Smooth muscle cell (in vitro differentiated cells): ENCODE results near the gene LRMDA. TPM values are rescaled to one million over a fixed set of nuclear protein-coding genes. Genes with fewer than 3 reads are reported as not detected.

Experiments
- DNase-seq: peaks from one replicate; lab custom pipeline; 2025; ENCODE audit not compliant: unreplicated experiment; lab: John Stamatoyannopoulos, UW
- H2AFZ ChIP-seq: fragments of 200-600 bp; sonication (generic); 2 replicates; pipeline ENCODE4 v1.6.0; 2016; ENCODE audit warnings: antibody characterized with exemption, low read depth, mild to moderate bottlenecking
- H3F3A ChIP-seq: fragments of 200-600 bp; sonication (generic); 2 replicates; pipeline ENCODE4 v1.6.0; 2017; ENCODE audit warnings: antibody characterized with exemption, low read depth
- H3K27ac ChIP-seq: fragments of 200-600 bp; sonication (generic); 2 replicates; pipeline ENCODE4 v1.5.1; 2016; ENCODE audit warnings: low read depth, mild to moderate bottlenecking
- H3K27me3 ChIP-seq: fragments of 200-600 bp; sonication (generic); 2 replicates; pipeline ENCODE4 v1.6.1; 2016; ENCODE audit warnings: low read depth, mild to moderate bottlenecking
- H3K36me3 ChIP-seq: fragments of 200-600 bp; sonication (generic); 2 replicates; pipeline ENCODE4 v1.5.1; 2016; ENCODE audit warnings: low read depth
- H3K4me1 ChIP-seq: fragments of 200-600 bp; sonication (generic); 2 replicates; pipeline ENCODE4 v1.5.1; 2016; ENCODE audit warnings: low read depth
- H3K4me2 ChIP-seq: fragments of 200-600 bp; sonication (generic); 2 replicates; pipeline ENCODE4 v1.6.0; 2016; ENCODE audit warnings: mild to moderate bottlenecking
- H3K4me3 ChIP-seq: fragments of 200-600 bp; sonication (generic); 2 replicates; pipeline ENCODE4 v1.5.1; 2016; ENCODE audit warnings: mild to moderate bottlenecking
- H3K79me2 ChIP-seq: fragments of 200-600 bp; sonication (generic); 2 replicates; pipeline ENCODE4 v1.6.0; 2016; ENCODE audit warnings: low read depth, mild to moderate bottlenecking
- H3K9ac ChIP-seq: fragments of 200-600 bp; sonication (generic); 2 replicates; pipeline ENCODE4 v1.6.0; 2016; ENCODE audit warnings: low read depth
- H3K9me3 ChIP-seq: fragments of 200-600 bp; sonication (generic); replicated peaks from 2 replicates; pipeline ENCODE4 v1.5.1; 2016; ENCODE audit warnings: low read depth
- H4K20me1 ChIP-seq: fragments of 200-600 bp; sonication (generic); 2 replicates; pipeline ENCODE4 v1.6.0; 2016; ENCODE audit warnings: low read depth
- WGBS: methylation state at CpG from one replicate; pipeline ENCODE4 v1.1.7; 2016; ENCODE audit warnings: low lambda C conversion rate; 5-methylcytosine and 5-hydroxymethylcytosine counted together
- polyA plus RNA-seq: library from polyadenylated mRNA; unstranded; fragments of >200 nt; fragmentation: Nextera tagmentation; extraction: Ambion mirVana; gene quantifications from 2 replicates; pipeline ENCODE4 v1.2.1, GENCODE V29; 2016
- total RNA-seq: library from RNA; depleted of rRNA; stranded (reverse); fragments of >200 nt; gene quantifications from 2 replicates; pipeline ENCODE4 v1.2.3, GENCODE V29; 2014
- TF ChIP-seq, protein P1 (sequence below): fragments of 200-600 bp; sonication (generic); IDR thresholded peaks from 2 replicates; pipeline ENCODE4 v1.5.1; 2017; ENCODE audit warnings: borderline replicate concordance, mild to moderate bottlenecking, antibody characterized with exemption; ENCODE audit not compliant: insufficient read depth, poor library complexity, severe bottlenecking

The LRMDA gene
- total and polyA plus RNA-seq, 2 experiments from 2014 or later = 1.5 to 1.6 TPM

DNA sequence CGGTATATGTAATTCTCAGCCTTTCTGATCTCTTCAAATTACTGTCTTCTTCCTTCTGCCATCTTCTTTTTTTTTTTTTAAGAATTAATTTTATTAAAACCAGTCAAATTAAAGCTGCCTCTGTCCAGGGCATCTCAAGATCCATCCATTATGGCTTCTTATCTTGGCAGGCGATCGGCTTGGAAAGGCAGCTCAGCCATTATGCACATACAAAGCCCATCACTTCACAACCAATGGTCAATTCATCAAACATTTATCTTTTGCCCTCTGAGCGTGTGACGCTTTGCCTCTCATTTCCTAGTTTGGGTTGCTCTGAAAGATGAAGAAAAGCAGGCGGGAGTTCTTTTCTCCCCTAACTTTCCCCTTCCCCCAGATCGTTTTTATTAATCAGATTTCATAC lies 591.6 kb downstream of the LRMDA start:
- WGBS = 82% methylated on average over 7 of the region's 7 CpGs
- no peak overlapping the region for H3K27ac ChIP-seq
- H3K36me3 ChIP-seq = no peaks in the 10 kb centered on the region
- H2AFZ ChIP-seq = no peak overlapping the region
- DNase-seq = no peak
- no peak overlapping the region for H3K4me2 ChIP-seq
- no peaks in the 10 kb centered on the region for H3K79me2 ChIP-seq
- TF ChIP-seq, protein P1, sequence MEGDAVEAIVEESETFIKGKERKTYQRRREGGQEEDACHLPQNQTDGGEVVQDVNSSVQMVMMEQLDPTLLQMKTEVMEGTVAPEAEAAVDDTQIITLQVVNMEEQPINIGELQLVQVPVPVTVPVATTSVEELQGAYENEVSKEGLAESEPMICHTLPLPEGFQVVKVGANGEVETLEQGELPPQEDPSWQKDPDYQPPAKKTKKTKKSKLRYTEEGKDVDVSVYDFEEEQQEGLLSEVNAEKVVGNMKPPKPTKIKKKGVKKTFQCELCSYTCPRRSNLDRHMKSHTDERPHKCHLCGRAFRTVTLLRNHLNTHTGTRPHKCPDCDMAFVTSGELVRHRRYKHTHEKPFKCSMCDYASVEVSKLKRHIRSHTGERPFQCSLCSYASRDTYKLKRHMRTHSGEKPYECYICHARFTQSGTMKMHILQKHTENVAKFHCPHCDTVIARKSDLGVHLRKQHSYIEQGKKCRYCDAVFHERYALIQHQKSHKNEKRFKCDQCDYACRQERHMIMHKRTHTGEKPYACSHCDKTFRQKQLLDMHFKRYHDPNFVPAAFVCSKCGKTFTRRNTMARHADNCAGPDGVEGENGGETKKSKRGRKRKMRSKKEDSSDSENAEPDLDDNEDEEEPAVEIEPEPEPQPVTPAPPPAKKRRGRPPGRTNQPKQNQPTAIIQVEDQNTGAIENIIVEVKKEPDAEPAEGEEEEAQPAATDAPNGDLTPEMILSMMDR = no peak
- no peak overlapping the region for H3K4me3 ChIP-seq
- H3F3A ChIP-seq = no peaks in the 10 kb centered on the region
- no peaks in the 10 kb centered on the region for H3K9me3 ChIP-seq
- no peaks in the 10 kb centered on the region for H3K27me3 ChIP-seq
- H3K4me1 ChIP-seq = no peaks in the 10 kb centered on the region
- no peaks in the 10 kb centered on the region for H4K20me1 ChIP-seq
- H3K9ac ChIP-seq = no peak overlapping the region

DNA sequence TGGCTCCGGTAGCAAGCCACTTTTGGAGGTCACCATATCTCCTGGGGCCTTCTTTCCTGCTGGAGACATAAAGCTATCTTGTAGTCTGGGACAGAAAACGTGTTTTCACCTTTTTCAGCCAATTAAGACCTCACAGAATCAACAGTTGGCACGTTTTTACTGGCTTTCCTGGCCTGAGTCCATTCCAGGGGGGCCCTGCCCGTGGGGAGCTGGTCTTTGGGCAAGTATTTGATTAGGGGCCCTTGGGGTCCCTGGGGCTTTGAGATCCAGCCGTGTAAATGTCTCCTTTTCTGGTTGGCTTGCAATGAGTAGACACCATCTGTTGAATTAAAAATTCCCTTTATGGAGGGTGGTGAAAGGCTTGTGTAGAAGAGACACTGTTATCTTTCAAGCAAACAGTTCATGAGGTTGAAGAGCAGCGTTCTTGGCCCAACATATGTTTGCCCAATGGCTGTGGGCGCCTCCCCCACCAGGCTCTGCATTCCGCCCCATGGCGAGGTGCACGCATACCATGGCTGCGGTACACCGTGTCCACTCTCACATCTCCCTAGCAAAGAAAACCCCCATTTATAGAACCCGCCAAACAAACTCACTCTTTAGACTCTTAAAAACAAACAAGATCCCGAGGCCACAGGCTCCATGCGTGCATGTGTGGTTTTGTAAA lies 593.2 kb downstream of the LRMDA start:
- TF ChIP-seq, protein P1 = no peak
- no peak overlapping the region for H3K27ac ChIP-seq
- no peaks in the 10 kb centered on the region for H3K4me1 ChIP-seq
- H3K9me3 ChIP-seq = no peaks in the 10 kb centered on the region
- H3K4me2 ChIP-seq = no peak overlapping the region
- WGBS = 96% methylated on average over 15 of the region's 15 CpGs
- H3K4me3 ChIP-seq = no peak overlapping the region
- DNase-seq = no peak
- H4K20me1 ChIP-seq = no peaks in the 10 kb centered on the region
- H3K27me3 ChIP-seq = no peaks in the 10 kb centered on the region
- H3K36me3 ChIP-seq = no peaks in the 10 kb centered on the region
- H3F3A ChIP-seq = no peaks in the 10 kb centered on the region
- no peak overlapping the region for H3K9ac ChIP-seq
- H2AFZ ChIP-seq = no peak overlapping the region
- H3K79me2 ChIP-seq = no peaks in the 10 kb centered on the region

DNA sequence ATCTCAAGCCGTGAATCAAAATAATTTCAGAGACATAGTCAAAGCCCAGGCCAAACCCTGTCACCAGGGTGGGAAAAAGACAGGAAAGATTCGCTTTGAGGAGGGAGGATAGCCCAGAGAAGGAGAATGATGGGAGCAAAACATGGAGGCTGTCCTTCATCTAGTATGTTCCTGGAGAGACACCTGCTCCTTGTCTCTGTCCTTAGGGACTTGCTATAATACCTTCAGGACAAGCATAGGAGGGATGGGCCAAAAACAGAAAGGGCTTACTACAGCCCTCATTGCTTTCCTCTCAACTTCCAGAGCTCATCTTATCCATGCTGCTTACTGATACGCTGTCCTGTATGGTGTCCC lies 593.7 kb downstream of the LRMDA start:
- WGBS = 98% methylated on average over 3 of the region's 3 CpGs
- Histone ChIP-seq H3K9me3 (no peaks in the 10 kb centered on the region), H3K4me1 (no peaks in the 10 kb centered on the region), H4K20me1 (no peaks in the 10 kb centered on the region), H3K79me2 (no peaks in the 10 kb centered on the region), H3K27ac (no peak overlapping the region), H3K4me3 (no peak overlapping the region), H3K27me3 (no peaks in the 10 kb centered on the region), H3K9ac (no peak overlapping the region), H3K36me3 (no peaks in the 10 kb centered on the region), H3K4me2 (no peak overlapping the region), H3F3A (no peaks in the 10 kb centered on the region), H2AFZ (no peak overlapping the region)
- TF ChIP-seq, protein P1 = no peak
- DNase-seq = no peak

DNA sequence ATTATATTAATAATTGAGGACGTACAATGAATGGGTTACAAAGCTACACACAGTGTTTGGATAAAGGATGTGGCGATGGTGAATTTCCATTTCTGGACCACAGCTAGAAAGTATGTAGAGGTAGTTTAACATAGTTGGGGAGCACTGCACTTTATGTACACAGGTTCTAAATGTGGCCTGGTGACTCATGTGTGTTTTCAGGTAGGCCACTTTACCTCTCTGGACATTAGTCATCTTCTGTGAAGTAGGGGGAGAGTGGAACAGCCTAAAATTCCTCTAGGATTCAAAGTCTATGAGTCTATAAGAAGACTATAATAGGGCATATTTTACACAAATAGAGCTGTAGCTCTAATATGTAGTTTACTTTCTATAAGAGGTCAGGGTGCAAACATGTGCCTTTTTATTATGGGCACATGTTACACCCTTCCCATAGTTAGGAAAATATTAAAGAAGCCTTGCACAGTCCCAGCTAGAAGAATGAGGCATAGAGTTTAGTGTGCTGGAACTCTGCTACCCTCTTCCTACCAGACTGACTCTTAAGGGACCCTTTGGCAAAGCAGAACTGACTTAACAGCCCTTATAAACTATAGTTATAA lies 594.9 kb downstream of the LRMDA start:
- 94% methylated on average over 2 of the region's 2 CpGs for WGBS
- TF ChIP-seq, protein P1 = no peak
- H3K4me2 ChIP-seq = no peak overlapping the region
- no peaks in the 10 kb centered on the region for H3K4me1 ChIP-seq
- no peak overlapping the region for H3K9ac ChIP-seq
- no peaks in the 10 kb centered on the region for H3K9me3 ChIP-seq
- no peaks in the 10 kb centered on the region for H3K27me3 ChIP-seq
- H3K4me3 ChIP-seq = no peak overlapping the region
- H2AFZ ChIP-seq = no peak overlapping the region
- no peaks in the 10 kb centered on the region for H3K79me2 ChIP-seq
- DNase-seq = no peak
- no peaks in the 10 kb centered on the region for H3F3A ChIP-seq
- H3K36me3 ChIP-seq = no peaks in the 10 kb centered on the region
- H3K27ac ChIP-seq = no peak overlapping the region
- H4K20me1 ChIP-seq = no peaks in the 10 kb centered on the region
